ENCODE results near the gene POM121L2. TPM values are rescaled to one million over a fixed set of nuclear protein-coding genes. Genes with fewer than 3 reads are reported as not detected.
A peak's percentile ranks its signal among the peaks of the same experiment; 100 is the strongest.

The POM121L2 gene
- total and polyA plus RNA-seq, 9 of the 15 experiments (the other 6 are each of a cell fraction or from before 2014, with no cell fraction given) = 0.23 to 0.45 TPM; not detected in 7

DNA sequence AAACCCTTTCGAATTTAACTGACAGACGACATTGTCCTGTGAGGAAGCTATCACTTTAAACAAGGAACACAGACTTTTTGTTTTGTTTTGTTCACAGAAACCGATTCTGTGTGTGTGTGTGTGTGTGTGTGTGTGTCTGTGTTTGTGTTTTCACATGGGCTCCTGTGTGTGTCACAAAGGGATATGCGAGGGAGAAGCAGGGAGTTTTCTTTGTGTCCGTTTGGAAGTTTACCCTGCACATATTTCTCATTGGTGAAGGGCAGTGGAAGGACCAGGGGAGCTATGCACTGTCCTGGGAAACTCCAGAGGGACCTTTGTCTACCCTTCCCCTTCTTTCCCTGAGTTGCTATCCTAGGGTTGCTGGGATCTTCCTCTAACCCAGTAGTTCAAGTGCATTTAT is 17.7 kb downstream of the POM121L2 start (continued):
- peak in 1 of 2 experiments; percentile 16 for TF ChIP-seq AFF1 (IDR thresholded peaks at IDR 0.05; ENCODE audit: low read depth in 1 of 2, partially characterized antibody in 2 of 2)
- TF ChIP-seq KDM2B (CRISPR knock-in tag; IDR thresholded peaks at IDR 0.05) = no peak
- no peak for TF ChIP-seq HDAC8 (tag; IDR thresholded peaks at IDR 0.05)
- 0 out of 2 replicates have a peak, but pooled peaks have one; percentile 47 for TF ChIP-seq FOXJ2 (tag; IDR thresholded peaks at IDR 0.05)
- TF ChIP-seq CBFA2T3 (IDR thresholded peaks at IDR 0.05) = no peak
- TF ChIP-seq ZBTB49 (CRISPR knock-in tag; IDR thresholded peaks at IDR 0.05; ENCODE audit: borderline replicate concordance) = no peak
- TF ChIP-seq, protein P1, sequence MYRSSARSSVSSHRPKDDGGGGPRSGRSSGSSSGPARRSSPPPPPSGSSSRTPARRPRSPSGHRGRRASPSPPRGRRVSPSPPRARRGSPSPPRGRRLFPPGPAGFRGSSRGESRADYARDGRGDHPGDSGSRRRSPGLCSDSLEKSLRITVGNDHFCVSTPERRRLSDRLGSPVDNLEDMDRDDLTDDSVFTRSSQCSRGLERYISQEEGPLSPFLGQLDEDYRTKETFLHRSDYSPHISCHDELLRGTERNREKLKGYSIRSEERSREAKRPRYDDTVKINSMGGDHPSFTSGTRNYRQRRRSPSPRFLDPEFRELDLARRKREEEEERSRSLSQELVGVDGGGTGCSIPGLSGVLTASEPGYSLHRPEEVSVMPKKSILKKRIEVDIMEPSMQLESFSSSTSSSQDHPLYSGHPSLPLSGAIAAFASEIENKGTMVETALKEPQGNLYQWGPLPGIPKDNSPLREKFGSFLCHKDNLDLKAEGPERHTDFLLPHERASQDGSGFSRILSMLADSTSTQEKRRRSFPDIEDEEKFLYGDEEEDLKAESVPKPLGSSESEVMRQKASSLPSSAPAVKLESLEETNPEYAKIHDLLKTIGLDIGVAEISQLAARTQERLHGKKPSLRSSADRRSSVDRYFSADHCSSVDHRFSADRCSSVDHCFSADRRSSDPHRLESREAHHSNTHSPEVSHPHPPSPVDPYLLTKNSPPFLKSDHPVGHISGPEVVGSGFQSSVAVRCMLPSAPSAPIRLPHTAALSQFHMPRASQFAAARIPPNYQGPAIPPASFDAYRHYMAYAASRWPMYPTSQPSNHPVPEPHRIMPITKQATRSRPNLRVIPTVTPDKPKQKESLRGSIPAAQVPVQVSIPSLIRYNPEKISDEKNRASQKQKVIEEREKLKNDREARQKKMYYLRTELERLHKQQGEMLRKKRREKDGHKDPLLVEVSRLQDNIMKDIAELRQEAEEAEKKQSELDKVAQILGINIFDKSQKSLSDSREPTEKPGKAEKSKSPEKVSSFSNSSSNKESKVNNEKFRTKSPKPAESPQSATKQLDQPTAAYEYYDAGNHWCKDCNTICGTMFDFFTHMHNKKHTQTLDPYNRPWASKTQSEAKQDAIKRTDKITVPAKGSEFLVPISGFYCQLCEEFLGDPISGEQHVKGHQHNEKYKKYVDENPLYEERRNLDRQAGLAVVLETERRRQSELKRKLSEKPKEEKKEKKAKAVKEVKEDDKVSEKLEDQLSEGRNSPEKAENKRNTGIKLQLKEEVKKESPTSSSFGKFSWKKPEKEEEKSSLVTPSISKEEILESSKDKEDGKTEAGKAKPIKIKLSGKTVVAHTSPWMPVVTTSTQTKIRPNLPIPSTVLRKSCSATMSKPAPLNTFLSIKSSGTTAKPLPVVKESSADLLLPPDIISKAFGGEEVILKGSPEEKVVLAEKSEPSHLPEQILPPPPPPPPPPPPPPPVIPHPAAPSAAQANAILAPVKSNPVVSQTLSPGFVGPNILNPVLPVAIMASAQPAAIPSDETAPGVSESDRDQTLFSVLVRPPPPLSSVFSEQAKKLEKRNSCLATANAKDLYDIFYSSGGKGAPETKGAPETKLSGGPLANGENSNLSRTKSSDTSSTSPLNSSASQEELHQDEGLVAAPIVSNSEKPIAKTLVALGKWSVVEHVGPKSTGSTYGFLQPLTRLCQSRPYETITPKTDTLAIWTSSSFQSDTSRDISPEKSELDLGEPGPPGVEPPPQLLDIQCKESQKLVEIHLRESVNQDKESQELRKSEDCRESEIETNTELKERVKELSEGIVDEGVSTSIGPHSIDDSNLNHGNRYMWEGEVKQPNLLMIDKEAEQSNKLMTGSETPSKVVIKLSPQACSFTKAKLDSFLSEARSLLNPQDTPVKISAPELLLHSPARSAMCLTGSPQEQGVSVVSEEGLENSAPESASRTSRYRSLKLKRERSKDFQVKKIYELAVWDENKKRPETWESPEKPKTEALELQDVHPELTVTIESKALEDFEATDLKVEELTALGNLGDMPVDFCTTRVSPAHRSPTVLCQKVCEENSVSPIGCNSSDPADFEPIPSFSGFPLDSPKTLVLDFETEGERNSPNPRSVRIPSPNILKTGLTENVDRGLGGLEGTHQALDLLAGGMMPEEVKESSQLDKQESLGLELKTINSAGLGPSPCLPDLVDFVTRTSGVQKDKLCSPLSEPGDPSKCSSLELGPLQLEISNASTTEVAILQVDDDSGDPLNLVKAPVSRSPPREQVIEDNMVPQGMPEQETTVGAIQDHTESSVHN (IDR thresholded peaks at IDR 0.05; ENCODE audit: borderline replicate concordance in 1 of 2, low read depth in 1 of 2) = 0 out of 4 replicates have a peak, but pooled peaks of 1 of the 2 experiments have one; percentile 36
- TF ChIP-seq ZNF644 (tag; IDR thresholded peaks at IDR 0.05; ENCODE audit: low read depth) = no peak
- no peak for TF ChIP-seq SREBF2 (CRISPR knock-in tag; IDR thresholded peaks at IDR 0.05)
- no peak for TF ChIP-seq E4F1 (CRISPR knock-in tag; IDR thresholded peaks at IDR 0.05; ENCODE audit: borderline replicate concordance)
